ENCODE measurements around the gene HSBP1L1. TPM values are rescaled to one million over a fixed set of nuclear protein-coding genes. Genes with fewer than 3 reads are reported as not detected.

HSBP1L1 gene
- total RNA-seq, 1 donor = 22.0 TPM

DNA sequence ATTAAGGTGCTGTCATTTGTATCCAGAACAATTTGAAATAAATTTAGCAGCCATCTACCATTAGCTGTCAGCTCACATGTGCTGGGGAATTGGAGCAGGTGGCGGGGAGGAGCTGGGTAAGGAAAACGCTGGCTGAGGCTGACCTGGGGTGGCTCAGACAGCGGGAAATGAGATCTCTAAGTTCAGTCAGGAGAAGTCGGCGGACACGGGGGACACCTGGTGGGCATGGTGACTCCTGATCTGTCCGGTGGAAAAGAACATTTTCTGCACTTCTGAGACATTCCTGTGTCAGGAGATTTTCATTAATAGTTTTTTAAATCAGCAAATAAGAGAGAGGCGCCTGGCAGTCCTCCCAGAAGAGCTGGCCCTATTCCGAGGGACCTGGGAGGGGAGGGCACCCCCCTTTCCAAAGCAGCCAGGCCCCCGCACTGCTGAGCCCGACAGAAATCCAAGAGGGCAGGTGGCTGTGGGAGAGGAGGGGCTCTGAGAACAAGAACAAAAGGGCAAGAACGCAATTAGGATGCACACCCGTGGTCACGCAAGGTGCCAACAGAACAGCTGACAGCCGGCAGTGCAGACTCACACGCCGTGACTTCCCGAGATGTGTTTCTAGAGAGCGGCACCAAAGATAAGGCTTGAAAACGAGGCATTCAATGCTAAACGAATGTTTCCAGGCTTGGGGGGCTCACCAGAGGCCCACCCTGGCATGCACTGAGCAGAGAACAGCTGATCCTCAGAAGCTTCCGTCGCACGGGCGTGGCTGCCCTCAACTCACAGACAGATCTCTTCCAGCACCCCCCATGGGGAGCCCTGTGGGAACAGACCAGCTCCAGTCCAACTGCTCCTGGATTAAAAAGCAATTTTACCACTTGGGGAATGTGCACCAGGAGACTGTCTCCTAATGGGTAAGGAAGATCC is 39.4 kb upstream of the HSBP1L1 start:
- TF ChIP-seq, protein P1, sequence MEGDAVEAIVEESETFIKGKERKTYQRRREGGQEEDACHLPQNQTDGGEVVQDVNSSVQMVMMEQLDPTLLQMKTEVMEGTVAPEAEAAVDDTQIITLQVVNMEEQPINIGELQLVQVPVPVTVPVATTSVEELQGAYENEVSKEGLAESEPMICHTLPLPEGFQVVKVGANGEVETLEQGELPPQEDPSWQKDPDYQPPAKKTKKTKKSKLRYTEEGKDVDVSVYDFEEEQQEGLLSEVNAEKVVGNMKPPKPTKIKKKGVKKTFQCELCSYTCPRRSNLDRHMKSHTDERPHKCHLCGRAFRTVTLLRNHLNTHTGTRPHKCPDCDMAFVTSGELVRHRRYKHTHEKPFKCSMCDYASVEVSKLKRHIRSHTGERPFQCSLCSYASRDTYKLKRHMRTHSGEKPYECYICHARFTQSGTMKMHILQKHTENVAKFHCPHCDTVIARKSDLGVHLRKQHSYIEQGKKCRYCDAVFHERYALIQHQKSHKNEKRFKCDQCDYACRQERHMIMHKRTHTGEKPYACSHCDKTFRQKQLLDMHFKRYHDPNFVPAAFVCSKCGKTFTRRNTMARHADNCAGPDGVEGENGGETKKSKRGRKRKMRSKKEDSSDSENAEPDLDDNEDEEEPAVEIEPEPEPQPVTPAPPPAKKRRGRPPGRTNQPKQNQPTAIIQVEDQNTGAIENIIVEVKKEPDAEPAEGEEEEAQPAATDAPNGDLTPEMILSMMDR (IDR thresholded peaks at IDR 0.05; ENCODE audit: insufficient read depth, low read depth, low read length) = no peak
- H3K4me3 ChIP-seq (ENCODE audit: low read depth, low read length) = no peak overlapping the region
- DNase-seq (ENCODE audit: low read depth) = no peak

GRCh38 chr18:79926306-79926705 is 38.1 kb upstream of the HSBP1L1 start:
- no peak for DNase-seq (ENCODE audit: low read depth)
- TF ChIP-seq, protein P1 (IDR thresholded peaks at IDR 0.05; ENCODE audit: insufficient read depth, low read depth, low read length) = no peak
- no peak overlapping the region for H3K4me3 ChIP-seq (ENCODE audit: low read depth, low read length)

- no peak for DNase-seq (ENCODE audit: low read depth)
- TF ChIP-seq, protein P1 (IDR thresholded peaks at IDR 0.05; ENCODE audit: insufficient read depth, low read depth, low read length) = no peak
- H3K4me3 ChIP-seq (ENCODE audit: low read depth, low read length) = no peak overlapping the region
These were observed 37.5 kb upstream of the HSBP1L1 start for GRCh38 chr18:79926715-79927606.

GRCh38 chr18:79927607-79928562 is 36.6 kb upstream of the HSBP1L1 start:
- DNase-seq (ENCODE audit: low read depth) = no peak

DNA sequence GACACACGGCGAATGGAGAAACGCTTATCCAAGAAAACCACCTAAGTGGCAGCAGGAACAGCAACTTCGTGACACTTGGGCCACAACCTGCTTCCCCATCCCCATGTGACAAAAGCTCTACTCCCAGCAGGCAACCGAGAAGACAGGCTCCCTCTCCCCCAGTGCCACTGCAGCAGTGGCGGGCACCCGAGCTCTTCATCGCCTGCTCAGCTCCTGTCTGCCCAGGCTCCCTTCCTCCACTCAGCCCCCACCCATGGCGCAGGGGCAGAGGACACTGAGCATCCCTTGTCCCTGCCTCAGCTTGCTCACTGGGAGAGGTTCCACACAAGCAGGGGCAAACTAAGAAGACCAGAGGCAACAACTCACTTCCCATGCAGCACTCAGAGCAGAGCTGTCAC is 35.9 kb upstream of the HSBP1L1 start:
- DNase-seq (ENCODE audit: low read depth) = no peak
- TF ChIP-seq, protein P1 (IDR thresholded peaks at IDR 0.05; ENCODE audit: insufficient read depth, low read depth, low read length) = no peak

More at GRCh38 chr18:79927607-79928562, 36.6 kb upstream of the HSBP1L1 start:
- TF ChIP-seq, protein P1 (IDR thresholded peaks at IDR 0.05; ENCODE audit: insufficient read depth, low read depth, low read length) = no peak
- H3K4me3 ChIP-seq (ENCODE audit: low read depth, low read length) = no peak overlapping the region

More for the DNA sequence above, 35.9 kb upstream of the HSBP1L1 start:
- no peak overlapping the region for H3K4me3 ChIP-seq (ENCODE audit: low read depth, low read length)
